NCI-H226 (cell line): ENCODE measurements around the gene RALB.
A peak's percentile ranks its signal among the peaks of the same experiment; 100 is the strongest.
"Not testable (repeated sequence)": the region's sequence is repeated elsewhere in the genome, so short reads cannot be mapped to it uniquely, and the experiment has no call there.

Experiments
- DNase-seq: peaks from one replicate; pipeline ENCODE4 v3.0.0-alpha.2; 2015

The RALB gene

GRCh38 chr2:120299004-120299403 lies 46.4 kb downstream of the RALB start:
- DNase-seq = no peak

- no peak for DNase-seq
Observed at GRCh38 chr2:120299561-120299960, 46.9 kb downstream of the RALB start.

- DNase-seq = no peak
Observed at GRCh38 chr2:120300385-120300784, 47.7 kb downstream of the RALB start.

GRCh38 chr2:120301284-120301683 lies 48.6 kb downstream of the RALB start:
- no peak for DNase-seq

- DNase-seq = no peak
Observed at GRCh38 chr2:120302301-120302700, 49.6 kb downstream of the RALB start.

GRCh38 chr2:120303177-120303576 lies 50.5 kb downstream of the RALB start:
- DNase-seq = no peak

- no peak for DNase-seq
Observed at GRCh38 chr2:120305296-120305695, 52.6 kb downstream of the RALB start.

- no peak for DNase-seq
Observed at GRCh38 chr2:120305937-120306490, 53.4 kb downstream of the RALB start.

- no peak for DNase-seq
Observed at GRCh38 chr2:120307482-120307881, 54.8 kb downstream of the RALB start.

GRCh38 chr2:120308038-120308910 lies 55.6 kb downstream of the RALB start:
- no peak for DNase-seq

GRCh38 chr2:120310136-120310535 lies 57.5 kb downstream of the RALB start:
- no peak for DNase-seq

GRCh38 chr2:120310841-120311240 lies 58.2 kb downstream of the RALB start:
- not testable (repeated sequence) for DNase-seq

GRCh38 chr2:120312076-120312475 lies 59.4 kb downstream of the RALB start:
- no peak for DNase-seq

- DNase-seq = peak; percentile 58
Observed at GRCh38 chr2:120312860-120313694, 60.4 kb downstream of the RALB start.

GRCh38 chr2:120313695-120314615 lies 61.3 kb downstream of the RALB start:
- no peak for DNase-seq

- DNase-seq = no peak
Observed at GRCh38 chr2:120314690-120315366, 62.2 kb downstream of the RALB start.

- no peak for DNase-seq
Observed at GRCh38 chr2:120315367-120316033, 62.8 kb downstream of the RALB start.

- no peak for DNase-seq
Observed at GRCh38 chr2:120316071-120316470, 63.4 kb downstream of the RALB start.

GRCh38 chr2:120316528-120317179 lies 64.0 kb downstream of the RALB start:
- no peak for DNase-seq

GRCh38 chr2:120317180-120317533 lies 64.5 kb downstream of the RALB start:
- no peak for DNase-seq

GRCh38 chr2:120317916-120318315 lies 65.3 kb downstream of the RALB start:
- DNase-seq = no peak
